Heart left ventricle (tissue), 16 donors: ENCODE measurements around the gene RAB20. TPM values are rescaled to one million over a fixed set of nuclear protein-coding genes. Genes with fewer than 3 reads are reported as not detected.
"Not testable (repeated sequence)": the region's sequence is repeated elsewhere in the genome, so short reads cannot be mapped to it uniquely, and the experiment has no call there.

Experiments
- ATAC-seq, 4 donors: fragments of 200-7000 bp; cut with Tn5 transposase; one replicate each; pipeline ENCODE4 v1.9.1; 2020 to 2022; ENCODE audit warnings: moderate library complexity in 4 of 4, mild to moderate bottlenecking in 3 of 4, moderate number of reproducible peaks in 1 of 4
- DNase-seq, 5 donors: peaks; one replicate each; pipeline ENCODE4 v3.0.0-alpha.2; 2020
- H3K27ac ChIP-seq, 12 donors: fragments of 200-600 bp; sonication (generic) in 4 of 12; one replicate each; pipeline versions ENCODE4 v1.5.0 to v1.8.0; 2016 to 2022; ENCODE audit warnings: mild to moderate bottlenecking in 2 of 12
- H3K27me3 ChIP-seq, 9 donors: fragments of 200-600 bp; sonication (generic) in 2 of 9; one replicate each; pipeline versions ENCODE4 v1.5.1 to v1.8.0; 2016 to 2022; ENCODE audit warnings: mild to moderate bottlenecking in 3 of 9
- H3K36me3 ChIP-seq, 9 donors: fragments of 200-600 bp; sonication (generic) in 2 of 9; one replicate each; pipeline versions ENCODE4 v1.5.0 to v1.8.0; 2018 to 2022; ENCODE audit warnings: mild to moderate bottlenecking in 2 of 9
- H3K4me1 ChIP-seq, 12 donors: fragments of 200-600 bp; sonication (generic) in 4 of 12; one replicate each; pipeline versions ENCODE4 v1.5.0 to v1.8.0; 2016 to 2022; ENCODE audit warnings: mild to moderate bottlenecking in 3 of 12
- H3K4me3 ChIP-seq, 12 donors: fragments of 200-600 bp; sonication (generic) in 4 of 12; one replicate each; pipeline versions ENCODE4 v1.5.0 to v1.8.0; 2017 to 2022; ENCODE audit warnings: mild to moderate bottlenecking in 9 of 12, moderate library complexity in 4 of 12
- H3K9me3 ChIP-seq, 12 donors: fragments of 200-600 bp; sonication (generic) in 4 of 12; one replicate each; pipeline versions ENCODE4 v1.5.0 to v1.8.0; 2016 to 2022; ENCODE audit warnings: mild to moderate bottlenecking in 1 of 12
- CTCF ChIP-seq, 12 donors: fragments of 200-600 bp; sonication (generic) in 4 of 12; IDR thresholded peaks; one replicate each; pipeline versions ENCODE4 v1.5.0 to v1.8.0; 2018 to 2022; ENCODE audit warnings: antibody characterized with exemption in 12 of 12, mild to moderate bottlenecking in 5 of 12
- POLR2A ChIP-seq, 2 donors: fragments of 450-650 bp; IDR thresholded peaks; one replicate each; pipeline ENCODE4 v1.6.1; 2017; ENCODE audit warnings: antibody characterized with exemption in 2 of 2, mild to moderate bottlenecking in 2 of 2, moderate library complexity in 2 of 2
- WGBS, 4 donors: extraction: QIAGEN DNeasy Blood & Tissue Kit in 2 of 4; methylation state at CpG; one replicate each; pipeline versions ENCODE4 v1.1.5 to v1.1.7; 2013 to 2018; 5-methylcytosine and 5-hydroxymethylcytosine counted together
- intact Hi-C, 10 donors: fragments of 100-400 bp; cut with DNase I; formaldehyde crosslinking; loops; one replicate each; pipeline versions ENCODE4 v1.11.1 to v1.14.2; 2022
- polyA plus RNA-seq, 2 donors: library from polyadenylated mRNA; stranded (reverse); fragments of 200-250 nt; gene quantifications; one replicate each; pipeline ENCODE4 v1.2.3, GENCODE V29; 2013
- total RNA-seq, 9 donors: library from RNA; depleted of rRNA in 2 of 9; stranded (reverse); fragments of >200 nt in 2 of 9; fragmentation: NEBNext Ultra II Directional in 3 of 9; extraction: Animal tissue kit (Norgen Biotek cat#: 25700) in 3 of 9; gene quantifications; one replicate each; pipeline versions ENCODE4 v1.1.0 to v1.2.4, GENCODE V29; 2016 to 2023
- donor health status: ischemic (EF 13 %, LVEDD 7.1; RV severe dilation, severe dysfunction).
- donor health status: healthy with polysubstance abuse.
- donor health status: DM: no; HTN: yes; CAD: no.
- donor health status: DM: no; HTN: no; CAD: no.
- donor health status: ischemic (EF 25% LVEDD 6.9; RV normal size, moderate dysfunction).
- donor health status: ischemic (EF 25% LVEDD 5.7; RV mildly dilated, moderate dysfunction).
- donor health status: healthy.
- donor health status: DM: yes; HTN: yes; CAD: no.
- donor health status: ischemic (EF 35%, LVEDD 5.7; RV mildly dilated, moderate dysfunction).
- donor health status: nonischemic (EF 11% LVEDD 7.7; RV severe dilation, severe dysfunction).
- donor health status: DM: yes; HTN: yes; CAD: no.
- donor health status: PGD.
- donor health status: ischemic (EF 29% LVEDD 5.4; RV normal size, mild dysfunction).
- donor health status: nonischemic (EF 23%, LVEDD 6.1; RV moderate dilation, normal function).

Gene RAB20
- total and polyA plus RNA-seq, 11 donors = 5.5 to 30.2 (median 13.7) TPM

- Histone ChIP-seq H3K9me3 (no peaks in the 10 kb centered on the region), H3K36me3 (peaks cover 0 to 98% (median 88%) of the 10 kb centered on the region in 9 donors), H3K27me3 (no peaks in the 10 kb centered on the region), H3K27ac (no peak overlapping the region), H3K4me3 (no peak overlapping the region), H3K4me1 (no peaks in the 10 kb centered on the region)
- ATAC-seq = no peak
- TF ChIP-seq CTCF (IDR thresholded peaks at IDR 0.05) = no peak
- no peak for TF ChIP-seq POLR2A (IDR thresholded peaks at IDR 0.05)
- intact Hi-C loops = no loop called here
- DNase-seq = peak in 1 of 5 donors; percentile 22
- WGBS, 4 donors = 84 to 87% (median 85%) methylated on average over 23 to 24 of the region's 24 CpGs
Measured at GRCh38 chr13:110490009-110490770, 71.3 kb downstream of the RAB20 start.

- WGBS, 4 donors = 83 to 90% (median 88%) methylated on average over 3 of the region's 3 CpGs
- H3K4me1 ChIP-seq, H3K27ac ChIP-seq, DNase-seq, H3K27me3 ChIP-seq, ATAC-seq, H3K9me3 ChIP-seq, H3K4me3 ChIP-seq, intact Hi-C loops: not testable (repeated sequence)
- H3K36me3 ChIP-seq = peaks cover 2 to 98% (median 92%) of the 10 kb centered on the region in 9 donors
Measured at GRCh38 chr13:110486880-110487279, 74.6 kb downstream of the RAB20 start.

GRCh38 chr13:110486061-110486715 is 75.3 kb downstream of the RAB20 start:
- TF ChIP-seq POLR2A (IDR thresholded peaks at IDR 0.05) = no peak
- no peak for TF ChIP-seq CTCF (IDR thresholded peaks at IDR 0.05)
- H3K27me3 ChIP-seq = no peaks in the 10 kb centered on the region
- H3K9me3 ChIP-seq = no peaks in the 10 kb centered on the region
- intact Hi-C loops = no loop called here
- no peak for DNase-seq
- ATAC-seq = no peak
- no peaks in the 10 kb centered on the region for H3K4me1 ChIP-seq
- peaks cover 2 to 92% (median 86%) of the 10 kb centered on the region in 9 donors for H3K36me3 ChIP-seq
- H3K27ac ChIP-seq = no peak overlapping the region
- H3K4me3 ChIP-seq = no peak overlapping the region
- 82 to 90% (median 87%) methylated on average over 15 of the region's 15 CpGs for WGBS, 4 donors

GRCh38 chr13:110485604-110486003 is 75.9 kb downstream of the RAB20 start:
- H3K4me3 ChIP-seq = no peak overlapping the region
- ATAC-seq (no peak), DNase-seq (no peak)
- TF ChIP-seq POLR2A (IDR thresholded peaks at IDR 0.05) (no peak), CTCF (IDR thresholded peaks at IDR 0.05) (no peak)
- 62 to 70% (median 67%) methylated on average over 9 of the region's 9 CpGs for WGBS, 4 donors
- H3K9me3 ChIP-seq = no peaks in the 10 kb centered on the region
- peaks cover 2 to 88% (median 83%) of the 10 kb centered on the region in 9 donors for H3K36me3 ChIP-seq
- H3K27ac ChIP-seq = no peak overlapping the region
- no peaks in the 10 kb centered on the region for H3K27me3 ChIP-seq
- intact Hi-C loops = no loop called here
- no peaks in the 10 kb centered on the region for H3K4me1 ChIP-seq
